IMR-90 (cell line): ENCODE results near the gene GTF3C4. TPM values are rescaled to one million over a fixed set of nuclear protein-coding genes. Genes with fewer than 3 reads are reported as not detected.

Experiments
- ATAC-seq: fragments of 200-7000 bp; cut with Tn5 transposase; 2 replicates; pipeline ENCODE4 v1.9.1; 2020; ENCODE audit warnings: low read depth, mild to moderate bottlenecking, moderate library complexity
- BruUV-seq: library from RNA; stranded (reverse); fragments of 400-500 nt; replicated peaks from 2 replicates; lab custom pipeline; 2021; lab: Mats Ljungman, UMichigan
- CTCF ChIA-PET: fragments of 300-600 bp; formaldehyde crosslinking; extraction: SDS; loops from one replicate; lab custom pipeline; 2021; ENCODE audit warnings: antibody characterized with exemption; lab: Yijun Ruan, JAX
- POLR2A ChIA-PET: fragments of 300-600 bp; sonication (Branson Sonifier 250); formaldehyde crosslinking; loops from one replicate; lab custom pipeline; 2022; ENCODE audit warnings: antibody characterized with exemption; ENCODE audit not compliant: unreplicated experiment; lab: Charles Lee
- DNase-seq: peaks from one replicate; pipeline ENCODE4 v3.0.0; 2013
- H2AFZ ChIP-seq: replicated peaks from 2 replicates; pipeline ENCODE3; 2013; ENCODE audit warnings: low read length, mild to moderate bottlenecking; ENCODE audit not compliant: poor library complexity
- H2AK5ac ChIP-seq: 2 replicates; pipeline ENCODE4 v1.6.1; 2013; ENCODE audit warnings: low read depth, low read length, inconsistent platforms
- H2AK9ac ChIP-seq: replicated peaks from 2 replicates; pipeline ENCODE3; 2013; ENCODE audit warnings: mild to moderate bottlenecking, low read depth, low read length, moderate library complexity; ENCODE audit not compliant: poor library complexity
- H2BK120ac ChIP-seq: 2 replicates; pipeline ENCODE4 v1.6.1; 2013; ENCODE audit warnings: low read depth, low read length, inconsistent platforms
- H2BK15ac ChIP-seq: 3 replicates; pipeline ENCODE4 v1.6.1; 2013; ENCODE audit warnings: low read depth, low read length, inconsistent platforms
- H2BK20ac ChIP-seq: 2 replicates; pipeline ENCODE4 v1.6.1; 2013; ENCODE audit warnings: low read depth, mild to moderate bottlenecking, inconsistent platforms, low read length, moderate library complexity
- H2BK5ac ChIP-seq: 2 replicates; pipeline ENCODE4 v1.6.1; 2013; ENCODE audit warnings: mild to moderate bottlenecking, low read depth, low read length, inconsistent platforms; ENCODE audit not compliant: poor library complexity, severe bottlenecking
- H3K14ac ChIP-seq: replicated peaks from 2 replicates; pipeline ENCODE4 v1.6.1; 2013; ENCODE audit warnings: low read depth, low read length, inconsistent platforms
- H3K18ac ChIP-seq: 2 replicates; pipeline ENCODE4 v1.6.1; 2013; ENCODE audit warnings: low read depth, low read length, control low read depth
- H3K23ac ChIP-seq: 2 replicates; pipeline ENCODE4 v1.6.1; 2013; ENCODE audit warnings: low read depth, low read length, inconsistent platforms
- H3K27ac ChIP-seq: 2 replicates; pipeline ENCODE4 v1.5.1; 2013; ENCODE audit warnings: mild to moderate bottlenecking, control low read depth, low read length; ENCODE audit not compliant: insufficient read depth
- H3K27me3 ChIP-seq: 2 replicates; pipeline ENCODE4 v1.6.1; 2013; ENCODE audit warnings: low read length; ENCODE audit not compliant: control insufficient read depth, insufficient read depth
- H3K36me3 ChIP-seq: 2 replicates; pipeline ENCODE4 v1.6.1; 2013; ENCODE audit warnings: low read length, mixed read lengths; ENCODE audit not compliant: control insufficient read depth, insufficient read depth
- H3K4ac ChIP-seq: 2 replicates; pipeline ENCODE4 v1.6.1; 2013; ENCODE audit warnings: low read depth, low read length, inconsistent platforms
- H3K4me1 ChIP-seq: 2 replicates; pipeline ENCODE4 v1.6.1; 2013; ENCODE audit warnings: low read length, mixed read lengths; ENCODE audit not compliant: control insufficient read depth, insufficient read depth
- H3K4me2 ChIP-seq: 2 replicates; pipeline ENCODE4 v1.6.1; 2013; ENCODE audit warnings: low read depth, mild to moderate bottlenecking, control low read depth, low read length, moderate library complexity
- H3K4me3 ChIP-seq: 2 replicates; pipeline ENCODE4 v1.5.1; 2013; ENCODE audit warnings: low read depth, mild to moderate bottlenecking, control low read depth, low read length, moderate library complexity; ENCODE audit not compliant: insufficient read depth
- H3K56ac ChIP-seq: 2 replicates; pipeline ENCODE4 v1.6.1; 2013; ENCODE audit warnings: low read length, inconsistent platforms; ENCODE audit not compliant: insufficient read depth; ENCODE audit errors: extremely low read depth
- H3K79me1 ChIP-seq, 2 experiments: 2 replicates each; pipeline ENCODE4 v1.6.1; 2013; ENCODE audit warnings: low read length in 2 of 2, inconsistent platforms in 1 of 2, low read depth in 1 of 2
- H3K9ac ChIP-seq: 2 replicates; pipeline ENCODE4 v1.6.1; 2013; ENCODE audit warnings: low read depth, low read length, control low read depth
- H3K9me1 ChIP-seq: 2 replicates; pipeline ENCODE4 v1.6.1; 2013; ENCODE audit warnings: low read length, inconsistent platforms; ENCODE audit not compliant: insufficient read depth
- H3K9me3 ChIP-seq: 2 replicates; pipeline ENCODE4 v1.6.1; 2013; ENCODE audit warnings: low read length; ENCODE audit not compliant: control insufficient read depth, insufficient read depth
- H4K20me1 ChIP-seq: 2 replicates; pipeline ENCODE4 v1.6.1; 2013; ENCODE audit warnings: low read length, inconsistent platforms; ENCODE audit not compliant: insufficient read depth
- H4K5ac ChIP-seq: 2 replicates; pipeline ENCODE4 v1.6.1; 2013; ENCODE audit warnings: mild to moderate bottlenecking, low read depth, low read length, control low read depth
- H4K8ac ChIP-seq, 2 experiments: 2 replicates each; pipeline ENCODE4 v1.6.1; 2013; ENCODE audit warnings: low read depth in 2 of 2, low read length in 2 of 2, control low read depth in 1 of 2, inconsistent platforms in 1 of 2
- H4K91ac ChIP-seq: 2 replicates; pipeline ENCODE4 v1.6.1; 2013; ENCODE audit warnings: low read depth, low read length, inconsistent platforms; ENCODE audit not compliant: insufficient read depth
- CHD1 ChIP-seq: IDR thresholded peaks from 2 replicates; pipeline ENCODE4 v1.6.1; 2012; ENCODE audit warnings: low read depth, low read length, improper control_type of control experiment
- MAFK ChIP-seq: IDR thresholded peaks from 2 replicates; pipeline ENCODE4 v1.6.1; 2012; ENCODE audit warnings: low read depth, low read length, improper control_type of control experiment
- WGBS, 2 experiments: methylation state at CpG; one replicate each; pipeline versions ENCODE4 v1.1.5 to v1.1.7; 2013; ENCODE audit warnings: missing lambda C conversion rate in 2 of 2; ENCODE audit not compliant: insufficient read length in 1 of 2; ENCODE audit errors: extremely low coverage in 2 of 2; 5-methylcytosine and 5-hydroxymethylcytosine counted together
- dilution Hi-C: fragments of 300-500 bp; cut with HindIII; formaldehyde crosslinking; loops from one replicate; pipeline ENCODE4 v1.14.3; 2018; ENCODE audit warnings: low sequenced_read_pairs; ENCODE audit not compliant: unreplicated experiment
- in situ Hi-C: fragments of 300-500 bp; cut with MboI; formaldehyde crosslinking; loops from 3 replicates; pipeline ENCODE4 v1.14.3; 2019; ENCODE audit warnings: low sequenced_read_pairs, inconsistent platforms, mixed read lengths
- intact Hi-C: fragments of 100-400 bp; cut with micrococcal nuclease; formaldehyde crosslinking; loops from 2 replicates; pipeline ENCODE4 v1.10.0; 2022
- polyA plus RNA-seq, 3 experiments: library from polyadenylated mRNA; depleted of rRNA; stranded (reverse); fragments of >200 nt; gene quantifications; 2 replicates each; pipeline ENCODE4 v1.2.3, GENCODE V29; 2012; ENCODE audit warnings: low replicate concordance in 1 of 3
- total RNA-seq: library from RNA; depleted of rRNA; stranded (reverse); fragments of >200 nt; gene quantifications from 2 replicates; pipeline ENCODE4 v1.2.3, GENCODE V29; 2012

The GTF3C4 gene
- total and polyA plus RNA-seq, 2 of the 4 experiments (the other 2 are of a cell fraction) = 4.7 to 16.5 TPM

DNA sequence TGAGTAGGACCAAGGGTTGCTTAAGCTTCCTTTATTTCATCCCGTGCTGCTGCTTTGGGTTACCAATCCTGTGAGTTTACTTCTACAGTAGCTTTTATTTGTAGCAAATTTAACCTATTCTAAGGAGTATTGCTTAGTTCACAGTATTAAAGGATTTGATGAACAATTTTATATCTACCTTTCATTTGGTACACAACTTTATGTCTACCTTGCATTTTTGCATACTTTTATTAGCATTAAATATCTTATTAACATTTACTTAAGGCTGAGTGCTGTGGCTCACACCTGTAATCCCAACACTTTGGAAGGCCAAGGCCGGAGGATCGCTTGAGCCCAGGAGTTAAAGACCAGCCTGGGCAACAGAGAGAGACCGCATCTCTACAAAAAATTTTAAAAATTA lies 4.2 kb downstream of the GTF3C4 start:
- intact Hi-C loops = loop anchor here (10.0 kb wide), 1 partner anchor 90 kb away; no protein-coding TSS in a partner anchor
- Histone ChIP-seq H3K9me1 (peaks cover 6% of the 10 kb centered on the region; the same call in 1 of the 2 replicates), H3K18ac (no peak overlapping the region), H3K4ac (no peak overlapping the region), H4K20me1 (peaks cover 77% of the 10 kb centered on the region), H2BK15ac (no peak overlapping the region), H2AFZ (no peak overlapping the region), H2AK9ac (no peak overlapping the region), H4K91ac (no peak overlapping the region), H4K5ac (no peak overlapping the region), H3K4me3 (no peak overlapping the region), H2BK5ac (no peak overlapping the region), H3K79me1 (peaks cover 23 to 72% of the 10 kb centered on the region in 2 experiments), H4K8ac (no peak overlapping the region), H2AK5ac (no peak overlapping the region), H2BK120ac (no peak overlapping the region), H3K4me1 (peaks cover 2% of the 10 kb centered on the region; the same call in 1 of the 2 replicates), H3K14ac (no peak overlapping the region), H3K9me3 (no peaks in the 10 kb centered on the region), H2BK20ac (no peak overlapping the region), H3K9ac (no peak overlapping the region), H3K36me3 (peaks cover 15% of the 10 kb centered on the region), H3K27me3 (no peaks in the 10 kb centered on the region), H3K56ac (no peak overlapping the region), H3K23ac (no peak overlapping the region), H3K4me2 (no peak overlapping the region), H3K27ac (no peak overlapping the region)
- dilution Hi-C loops = no loop called here
- peak; percentile 71 for TF ChIP-seq MAFK
- no peak for TF ChIP-seq CHD1
- WGBS, 2 experiments = 100% methylated on average over 1 of the region's 4 CpGs; no CpG with 5 or more reads in 1 of the 2 experiments
- in situ Hi-C loops = no loop called here
- ChIA-PET CTCF (interaction anchor here (1.0 to 1.4 kb wide), 3 partner anchors 9 to 26 kb away, joined by 3 read pairs; no protein-coding TSS in a partner anchor), POLR2A (no interaction called here)
- DNase-seq (no peak), ATAC-seq (no peak)
- no TSS peak for BruUV-seq
